Mucosa of gallbladder (tissue), 1 donor: ENCODE measurements around the gene EGFL8. TPM values are rescaled to one million over a fixed set of nuclear protein-coding genes. Genes with fewer than 3 reads are reported as not detected.

Experiments used
- DNase-seq: peaks from one replicate; pipeline ENCODE4 v3.0.0-alpha.2; 2020; ENCODE audit warnings: low spot score
- total RNA-seq: library from RNA; stranded (reverse); gene quantifications from one replicate; pipeline ENCODE4 v1.2.1, GENCODE V29; 2021
- donor health status: DM: no; HTN: no; CAD: no.

EGFL8 gene
- total RNA-seq, 1 donor from 2014 or later: 13.6 TPM

GRCh38 chr6:32167761-32168262, 3.4 kb downstream of the EGFL8 start:
- DNase-seq: no peak

- DNase-seq: no peak
Measured at GRCh38 chr6:32168350-32168749, 4.0 kb downstream of the EGFL8 start.

GRCh38 chr6:32168807-32169591, 4.6 kb downstream of the EGFL8 start:
- no peak for DNase-seq

GRCh38 chr6:32170294-32170693, 5.9 kb downstream of the EGFL8 start:
- no peak for DNase-seq

- DNase-seq: no peak
Measured at GRCh38 chr6:32171234-32171633, 6.8 kb downstream of the EGFL8 start.

GRCh38 chr6:32173051-32173727, 8.8 kb downstream of the EGFL8 start:
- no peak for DNase-seq

GRCh38 chr6:32174416-32174815, 10.0 kb downstream of the EGFL8 start:
- DNase-seq: no peak

GRCh38 chr6:32175322-32175710, 10.9 kb downstream of the EGFL8 start:
- DNase-seq: no peak

GRCh38 chr6:32175711-32176475, 11.5 kb downstream of the EGFL8 start, which contains the start of gene AGPAT1:
TSS of gene AGPAT1 (minus strand) at chr6:32176084. CDS start at chr6:32171496, 4,588 bp downstream.
- DNase-seq: peak; percentile 98

GRCh38 chr6:32176476-32177182, 12.2 kb downstream of the EGFL8 start:
- no peak for DNase-seq

- no peak for DNase-seq
Measured at GRCh38 chr6:32177183-32177787, 12.9 kb downstream of the EGFL8 start.

- peak; percentile 99 for DNase-seq
Measured at GRCh38 chr6:32177788-32178546, 13.6 kb downstream of the EGFL8 start, which contains the start of gene RNF5. TSS of gene RNF5 (plus strand) at chr6:32178405. CDS start at chr6:32178512, 107 bp downstream.

- no peak for DNase-seq
Measured at GRCh38 chr6:32178547-32179440, 14.4 kb downstream of the EGFL8 start.

- DNase-seq: no peak
Measured at GRCh38 chr6:32179766-32180405, 15.5 kb downstream of the EGFL8 start.

- DNase-seq: no peak
Measured at GRCh38 chr6:32181148-32181702, 16.8 kb downstream of the EGFL8 start.

GRCh38 chr6:32181915-32182529, 17.6 kb downstream of the EGFL8 start:
- no peak for DNase-seq

GRCh38 chr6:32182555-32182981, 18.2 kb downstream of the EGFL8 start:
- DNase-seq: no peak

- DNase-seq: no peak
Measured at GRCh38 chr6:32183030-32183429, 18.6 kb downstream of the EGFL8 start.
